Measurements from ENCODE around the gene ADAMTS4.

DNA sequence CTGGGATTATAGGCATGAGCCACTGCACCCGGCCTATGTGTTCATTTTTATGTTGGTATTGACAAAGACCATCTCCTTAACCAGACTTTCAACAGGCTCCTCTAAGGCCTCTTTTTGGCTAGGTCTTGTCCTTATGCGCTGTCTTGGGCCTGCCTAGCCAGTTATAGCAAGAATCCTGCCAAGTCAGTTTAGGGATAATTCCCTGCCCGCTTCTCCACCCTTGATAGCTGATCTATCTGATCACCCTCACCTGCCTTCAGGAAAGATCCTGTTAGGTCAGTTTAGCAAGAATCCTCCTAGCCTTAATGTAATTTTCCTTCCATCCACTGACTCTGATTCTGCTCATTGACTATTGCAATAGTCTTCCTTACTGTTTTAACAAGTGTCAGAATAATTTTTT, 19.2 kb downstream of the ADAMTS4 start:
- no peak for TF ChIP-seq CTCF (conservative IDR thresholded peaks at IDR 0.05; ENCODE audit: low read depth, low read length)
- no peak for TF ChIP-seq EZH2 (IDR thresholded peaks at IDR 0.05; ENCODE audit: borderline replicate concordance, low read depth, low read length, poor library complexity, severe bottlenecking)
